GM18526 (cell line): ENCODE measurements around the gene SRPX2.

Experiments used
- POLR2A ChIP-seq: IDR thresholded peaks from 3 replicates; pipeline ENCODE4 v1.6.1; 2011; ENCODE audit not compliant: insufficient read length; ENCODE audit errors: extremely low read depth

SRPX2 gene

GRCh38 chrX:100673397-100673953, 29.5 kb downstream of the SRPX2 start:
- no peak for TF ChIP-seq POLR2A

GRCh38 chrX:100674705-100675104, 30.7 kb downstream of the SRPX2 start:
- TF ChIP-seq POLR2A: no peak

- no peak for TF ChIP-seq POLR2A
Measured at GRCh38 chrX:100677611-100678181, 33.7 kb downstream of the SRPX2 start.

- TF ChIP-seq POLR2A: no peak
Measured at GRCh38 chrX:100680756-100681155, 36.8 kb downstream of the SRPX2 start.

GRCh38 chrX:100681599-100681998, 37.6 kb downstream of the SRPX2 start:
- TF ChIP-seq POLR2A: no peak

GRCh38 chrX:100682939-100683338, 38.9 kb downstream of the SRPX2 start:
- no peak for TF ChIP-seq POLR2A

- TF ChIP-seq POLR2A: no peak
Measured at GRCh38 chrX:100685284-100685996, 41.4 kb downstream of the SRPX2 start.

GRCh38 chrX:100685997-100686305, 42.0 kb downstream of the SRPX2 start:
- no peak for TF ChIP-seq POLR2A

- no peak for TF ChIP-seq POLR2A
Measured at GRCh38 chrX:100687128-100687527, 43.1 kb downstream of the SRPX2 start.

GRCh38 chrX:100687546-100687945, 43.5 kb downstream of the SRPX2 start:
- no peak for TF ChIP-seq POLR2A

- TF ChIP-seq POLR2A: no peak
Measured at GRCh38 chrX:100695302-100695701, 51.3 kb downstream of the SRPX2 start.

- no peak for TF ChIP-seq POLR2A
Measured at GRCh38 chrX:100695991-100696390, 52.0 kb downstream of the SRPX2 start.

GRCh38 chrX:100696699-100697351, 52.8 kb downstream of the SRPX2 start:
- TF ChIP-seq POLR2A: no peak

GRCh38 chrX:100698551-100698950, 54.6 kb downstream of the SRPX2 start:
- no peak for TF ChIP-seq POLR2A

- TF ChIP-seq POLR2A: no peak
Measured at GRCh38 chrX:100700809-100701208, 56.8 kb downstream of the SRPX2 start.

- no peak for TF ChIP-seq POLR2A
Measured at GRCh38 chrX:100704581-100705203, 60.7 kb downstream of the SRPX2 start.

GRCh38 chrX:100710816-100711215, 66.8 kb downstream of the SRPX2 start:
- no peak for TF ChIP-seq POLR2A

GRCh38 chrX:100717363-100717762, 73.4 kb downstream of the SRPX2 start:
- TF ChIP-seq POLR2A: no peak
